ENCODE data around the gene GPATCH3. TPM values are rescaled to one million over a fixed set of nuclear protein-coding genes. Genes with fewer than 3 reads are reported as not detected.

The GPATCH3 gene
- total RNA-seq, 1 donor from 2014 or later, result 26.0 TPM

GRCh38 chr1:26858160-26858559, 42.1 kb downstream of the GPATCH3 start:
- CTCF ChIA-PET, result interaction anchor here (1.5 kb wide), 1 partner anchor 29 kb away, joined by 4 read pairs; no protein-coding TSS in a partner anchor
- POLR2A ChIA-PET, result interaction anchor here (0.6 to 2.4 kb wide), 3 partner anchors 9 to 48 kb away, joined by 3 to 9 read pairs (median 6); no protein-coding TSS in a partner anchor
- H3K9me3 Mint-ChIP-seq, result no peaks in the 10 kb centered on the region
- H3K27me3 Mint-ChIP-seq, result no peaks in the 10 kb centered on the region
- TF ChIP-seq, protein P1, sequence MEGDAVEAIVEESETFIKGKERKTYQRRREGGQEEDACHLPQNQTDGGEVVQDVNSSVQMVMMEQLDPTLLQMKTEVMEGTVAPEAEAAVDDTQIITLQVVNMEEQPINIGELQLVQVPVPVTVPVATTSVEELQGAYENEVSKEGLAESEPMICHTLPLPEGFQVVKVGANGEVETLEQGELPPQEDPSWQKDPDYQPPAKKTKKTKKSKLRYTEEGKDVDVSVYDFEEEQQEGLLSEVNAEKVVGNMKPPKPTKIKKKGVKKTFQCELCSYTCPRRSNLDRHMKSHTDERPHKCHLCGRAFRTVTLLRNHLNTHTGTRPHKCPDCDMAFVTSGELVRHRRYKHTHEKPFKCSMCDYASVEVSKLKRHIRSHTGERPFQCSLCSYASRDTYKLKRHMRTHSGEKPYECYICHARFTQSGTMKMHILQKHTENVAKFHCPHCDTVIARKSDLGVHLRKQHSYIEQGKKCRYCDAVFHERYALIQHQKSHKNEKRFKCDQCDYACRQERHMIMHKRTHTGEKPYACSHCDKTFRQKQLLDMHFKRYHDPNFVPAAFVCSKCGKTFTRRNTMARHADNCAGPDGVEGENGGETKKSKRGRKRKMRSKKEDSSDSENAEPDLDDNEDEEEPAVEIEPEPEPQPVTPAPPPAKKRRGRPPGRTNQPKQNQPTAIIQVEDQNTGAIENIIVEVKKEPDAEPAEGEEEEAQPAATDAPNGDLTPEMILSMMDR (IDR thresholded peaks at IDR 0.05), result no peak
- H3K27ac Mint-ChIP-seq, result no peak overlapping the region
- H3K4me3 Mint-ChIP-seq, result no peak overlapping the region
- peaks cover 20% of the 10 kb centered on the region for H3K36me3 Mint-ChIP-seq (ENCODE audit: low read depth)
- ATAC-seq (ENCODE audit: low read depth) (no peak), DNase-seq (no peak)
- intact Hi-C loops (cut with micrococcal nuclease), result no loop called here
- H3K4me1 Mint-ChIP-seq, result peaks cover 3% of the 10 kb centered on the region

GRCh38 chr1:26857473-26858060, 42.7 kb downstream of the GPATCH3 start:
- TF ChIP-seq, protein P1 (IDR thresholded peaks at IDR 0.05), result no peak
- Mint-ChIP-seq H3K27ac (no peak overlapping the region), H3K4me1 (no peaks in the 10 kb centered on the region), H3K9me3 (no peaks in the 10 kb centered on the region), H3K27me3 (no peaks in the 10 kb centered on the region), H3K4me3 (no peak overlapping the region), H3K36me3 (ENCODE audit: low read depth) (peaks cover 26% of the 10 kb centered on the region)
- ChIA-PET CTCF (no interaction called here), POLR2A (interaction anchor here (2.4 kb wide), 1 partner anchor 29 kb away, joined by 9 read pairs; no protein-coding TSS in a partner anchor)
- no peak for DNase-seq
- intact Hi-C loops (cut with micrococcal nuclease), result no loop called here
- no peak for ATAC-seq (ENCODE audit: low read depth)

- no peak overlapping the region for H3K4me3 Mint-ChIP-seq
- DNase-seq, result no peak
Measured at GRCh38 chr1:26856604-26857469, 43.4 kb downstream of the GPATCH3 start.

GRCh38 chr1:26856181-26856580, 44.1 kb downstream of the GPATCH3 start:
- Mint-ChIP-seq H3K36me3 (ENCODE audit: low read depth) (peaks cover 40% of the 10 kb centered on the region), H3K9me3 (no peaks in the 10 kb centered on the region), H3K4me3 (no peak overlapping the region), H3K27ac (no peak overlapping the region), H3K4me1 (no peaks in the 10 kb centered on the region), H3K27me3 (no peaks in the 10 kb centered on the region)
- intact Hi-C loops (cut with micrococcal nuclease), result no loop called here
- POLR2A ChIA-PET, result interaction anchor here (0.6 to 1.9 kb wide), 2 partner anchors 9 to 45 kb away, joined by 3 to 9 read pairs; no protein-coding TSS in a partner anchor
- DNase-seq (no peak), ATAC-seq (ENCODE audit: low read depth) (no peak)
- CTCF ChIA-PET, result interaction anchor here (1.2 to 3.9 kb wide), 2 partner anchors 14 to 22 kb away, joined by 4 to 18 read pairs; no protein-coding TSS in a partner anchor
- TF ChIP-seq, protein P1 (IDR thresholded peaks at IDR 0.05), result no peak

More at GRCh38 chr1:26856604-26857469, 43.4 kb downstream of the GPATCH3 start:
- POLR2A ChIA-PET, result interaction anchor here (0.6 to 1.9 kb wide), 2 partner anchors 8 to 45 kb away, joined by 3 to 9 read pairs; no protein-coding TSS in a partner anchor
- Mint-ChIP-seq H3K9me3 (no peaks in the 10 kb centered on the region), H3K4me1 (no peaks in the 10 kb centered on the region), H3K27ac (no peak overlapping the region), H3K36me3 (ENCODE audit: low read depth) (peaks cover 33% of the 10 kb centered on the region), H3K27me3 (no peaks in the 10 kb centered on the region)
- intact Hi-C loops (cut with micrococcal nuclease), result no loop called here
- TF ChIP-seq, protein P1 (IDR thresholded peaks at IDR 0.05), result no peak
- CTCF ChIA-PET, result interaction anchor here (3.9 kb wide), 1 partner anchor 21 kb away, joined by 18 read pairs; no protein-coding TSS in a partner anchor
- ATAC-seq (ENCODE audit: low read depth), result no peak
